Spleen (tissue), 7 donors: ENCODE results near the gene OR13J1.

Experiments
- CTCF ChIP-seq, 11 experiments: fragments of 200-600 bp in 7 of 11; fragments of 450-650 bp in 4 of 11; sonication (generic) in 4 of 11; IDR thresholded peaks in 8 of 11; conservative IDR thresholded peaks in 3 of 11; 1 replicate in 7 of 11; 2 replicates in 4 of 11; pipeline versions ENCODE4 v1.4.0 to v1.8.0; 2016 to 2021; ENCODE audit warnings: antibody characterized with exemption in 11 of 11, inconsistent platforms in 4 of 11, mild to moderate bottlenecking in 1 of 11
- POLR2AphosphoS5 ChIP-seq, 3 donors: sonication (generic); formaldehyde crosslinking; IDR thresholded peaks; one replicate each; pipeline ENCODE4 v1.5.1; 2017; ENCODE audit warnings: antibody characterized with exemption in 3 of 3
- donor health status: DM: no; HTN: no; CAD: no; lungs with moderate emphysema.
- donor health status: DM: no; HTN: no; CAD: no.
- donor health status: DM: no; HTN: no; CAD: no.

- TF ChIP-seq CTCF (IDR thresholded peaks at IDR 0.05 in 8 of 11, conservative IDR thresholded peaks at IDR 0.05 in 3 of 11) (no peak), POLR2AphosphoS5 (IDR thresholded peaks at IDR 0.05) (no peak)
These were observed 38.4 kb upstream of the OR13J1 start for GRCh38 chr9:35908504-35909125.
